CD14-positive monocyte (primary cell): ENCODE measurements around the gene CCR4. TPM values are rescaled to one million over a fixed set of nuclear protein-coding genes. Genes with fewer than 3 reads are reported as not detected.

Source experiments
- DNase-seq, 3 donors: peaks; one replicate each; pipeline ENCODE4 v3.0.0-alpha.2; 2011 to 2022
- H2AFZ ChIP-seq: 2 replicates; pipeline ENCODE4 v1.6.0; 2012; ENCODE audit warnings: mild to moderate bottlenecking, low read depth, low read length, inconsistent platforms; ENCODE audit not compliant: insufficient read depth, poor library complexity, severe bottlenecking
- H3K27ac ChIP-seq, 2 donors: 1 replicate in 1 of 2; 2 replicates in 1 of 2; pipeline ENCODE4 v1.5.1; 2012 to 2013; ENCODE audit warnings: low read length in 2 of 2, control low read depth in 1 of 2, inconsistent platforms in 1 of 2, low read depth in 1 of 2, mild to moderate bottlenecking in 1 of 2
- H3K27me3 ChIP-seq, 2 donors: one replicate each; pipeline versions ENCODE4 v1.6.0 to v1.6.1; 2011 to 2013; ENCODE audit warnings: low read length in 2 of 2; ENCODE audit not compliant: control insufficient read depth in 2 of 2, insufficient read depth in 2 of 2
- H3K36me3 ChIP-seq, 2 donors: replicated peaks in 1 of 2; 1 replicate in 1 of 2; 2 replicates in 1 of 2; pipeline versions ENCODE4 v1.5.1 to v1.6.1; 2012 to 2013; ENCODE audit warnings: low read length in 2 of 2, control low read depth in 1 of 2, inconsistent platforms in 1 of 2, mild to moderate bottlenecking in 1 of 2; ENCODE audit not compliant: insufficient read depth in 2 of 2, control insufficient read depth in 1 of 2
- H3K4me1 ChIP-seq, 2 donors: 1 replicate in 1 of 2; 2 replicates in 1 of 2; pipeline versions ENCODE4 v1.5.1 to v1.6.1; 2012 to 2013; ENCODE audit warnings: low read length in 2 of 2, control low read depth in 1 of 2, inconsistent platforms in 1 of 2, mild to moderate bottlenecking in 1 of 2, moderate library complexity in 1 of 2; ENCODE audit not compliant: insufficient read depth in 2 of 2, control insufficient read depth in 1 of 2
- H3K4me2 ChIP-seq: replicated peaks from 2 replicates; pipeline ENCODE3; 2012; ENCODE audit warnings: low read length, moderate library complexity, mild to moderate bottlenecking; ENCODE audit not compliant: poor library complexity, severe bottlenecking; ENCODE audit errors: extremely low read depth
- H3K4me3 ChIP-seq, 3 experiments: fragments of 200-600 bp in 1 of 3; sonication (generic) in 1 of 3; replicated peaks in 1 of 3; 1 replicate in 2 of 3; 2 replicates in 1 of 3; pipeline ENCODE4 v1.5.1; 2011 to 2013; ENCODE audit warnings: low read length in 3 of 3, mild to moderate bottlenecking in 3 of 3, control low read depth in 2 of 3, low read depth in 2 of 3, inconsistent platforms in 1 of 3, moderate library complexity in 1 of 3
- H3K79me2 ChIP-seq: 2 replicates; pipeline ENCODE4 v1.6.0; 2012; ENCODE audit warnings: mild to moderate bottlenecking, control low read depth, inconsistent platforms, low read length, moderate library complexity; ENCODE audit not compliant: insufficient read depth
- H3K9ac ChIP-seq: 2 replicates; pipeline ENCODE4 v1.6.0; 2017; ENCODE audit warnings: low read length, mild to moderate bottlenecking; ENCODE audit not compliant: insufficient read depth, poor library complexity, severe bottlenecking
- H3K9me3 ChIP-seq, 2 donors: replicated peaks in 1 of 2; 1 replicate in 1 of 2; 2 replicates in 1 of 2; pipeline versions ENCODE4 v1.5.1 to v1.6.1; 2012 to 2013; ENCODE audit warnings: low read length in 2 of 2, control low read depth in 1 of 2; ENCODE audit not compliant: control insufficient read depth in 1 of 2, insufficient read depth in 1 of 2
- H4K20me1 ChIP-seq: 2 replicates; pipeline ENCODE4 v1.6.0; 2012; ENCODE audit warnings: mild to moderate bottlenecking, low read length, control low read depth, moderate library complexity; ENCODE audit not compliant: insufficient read depth
- H3K27ac Mint-ChIP-seq, 7 donors: one replicate each; pipeline ENCODE4 v1.8.0; 2020; ENCODE audit warnings: mild to moderate bottlenecking in 7 of 7, mixed read lengths in 7 of 7, moderate library complexity in 6 of 7, inconsistent platforms in 2 of 7
- H3K27me3 Mint-ChIP-seq, 3 donors: one replicate each; pipeline ENCODE4 v1.8.0; 2021 to 2022; ENCODE audit warnings: low read depth in 3 of 3, mild to moderate bottlenecking in 3 of 3, mixed read lengths in 3 of 3, moderate library complexity in 3 of 3, inconsistent platforms in 1 of 3
- H3K36me3 Mint-ChIP-seq, 2 donors: one replicate each; pipeline ENCODE4 v1.8.0; 2020; ENCODE audit warnings: mixed read lengths in 2 of 2, inconsistent platforms in 1 of 2, mild to moderate bottlenecking in 1 of 2
- H3K4me1 Mint-ChIP-seq: one replicate; pipeline ENCODE4 v1.8.0; 2020; ENCODE audit warnings: mild to moderate bottlenecking, mixed read lengths
- H3K4me3 Mint-ChIP-seq, 2 donors: one replicate each; pipeline ENCODE4 v1.8.0; 2020; ENCODE audit warnings: mild to moderate bottlenecking in 2 of 2, mixed read lengths in 2 of 2, moderate library complexity in 1 of 2
- H3K9me3 Mint-ChIP-seq, 7 donors: one replicate each; pipeline ENCODE4 v1.8.0; 2020 to 2022; ENCODE audit warnings: mixed read lengths in 7 of 7, mild to moderate bottlenecking in 6 of 7, moderate library complexity in 6 of 7, inconsistent platforms in 2 of 7
- WGBS: methylation state at CpG from one replicate; pipeline ENCODE4 v1.1.5; 2013; ENCODE audit warnings: missing lambda C conversion rate; ENCODE audit not compliant: insufficient coverage; 5-methylcytosine and 5-hydroxymethylcytosine counted together
- intact Hi-C, 2 donors: fragments of 100-400 bp; cut with micrococcal nuclease; formaldehyde crosslinking; loops; one replicate each; pipeline versions ENCODE4 v1.15.0 to v1.15.1; 2023
- polyA plus RNA-seq, 3 donors: library from polyadenylated mRNA; depleted of rRNA in 1 of 3; unstranded in 2 of 3; stranded (reverse) in 1 of 3; fragments of 300-500 nt in 2 of 3; fragments of >200 nt in 1 of 3; fragmentation: Illumina TruSeq in 2 of 3; gene quantifications; 1 replicate in 2 of 3; 2 replicates in 1 of 3; pipeline ENCODE4 v1.2.3, GENCODE V29; 2012 to 2021
- TF ChIP-seq, protein P1 (sequence below): fragments of 200-600 bp; IDR thresholded peaks from one replicate; pipeline ENCODE4 v1.8.0; 2022; ENCODE audit warnings: antibody characterized with exemption, mild to moderate bottlenecking

Gene CCR4
- polyA plus RNA-seq, 3 donors: 0.04 TPM; not detected in 2

DNA sequence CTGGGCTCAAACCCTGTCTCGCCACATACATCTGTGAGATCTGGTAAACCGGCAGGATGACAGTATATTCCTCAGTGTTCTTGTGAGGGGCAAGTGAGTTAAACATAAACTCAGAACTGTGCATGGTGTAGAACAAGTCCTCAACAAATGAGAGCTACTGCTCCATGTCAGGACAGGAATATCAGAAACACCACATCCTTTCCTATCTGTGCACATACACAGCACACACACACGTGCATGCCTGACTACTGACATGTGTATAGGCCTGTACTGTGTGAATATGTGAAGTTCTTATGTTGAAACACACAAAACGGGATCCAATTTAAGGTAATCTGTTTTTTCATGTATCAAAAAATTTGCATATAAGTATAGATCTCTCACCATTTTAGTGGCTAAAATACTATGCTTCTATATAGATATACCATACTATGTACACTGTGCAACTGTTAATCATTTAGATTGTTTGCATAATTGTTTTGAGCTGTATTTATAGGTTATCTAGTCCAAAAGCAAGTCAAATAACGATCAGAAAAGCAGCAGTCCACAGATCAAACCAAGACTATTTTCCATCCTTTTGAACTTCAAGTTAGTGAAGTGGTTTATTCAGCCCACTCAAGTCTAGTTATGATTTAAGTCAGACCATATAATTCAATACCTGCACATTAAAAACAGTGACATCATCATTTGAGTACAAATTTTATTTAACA, 44.8 kb downstream of the CCR4 start:
- TF ChIP-seq, protein P1, sequence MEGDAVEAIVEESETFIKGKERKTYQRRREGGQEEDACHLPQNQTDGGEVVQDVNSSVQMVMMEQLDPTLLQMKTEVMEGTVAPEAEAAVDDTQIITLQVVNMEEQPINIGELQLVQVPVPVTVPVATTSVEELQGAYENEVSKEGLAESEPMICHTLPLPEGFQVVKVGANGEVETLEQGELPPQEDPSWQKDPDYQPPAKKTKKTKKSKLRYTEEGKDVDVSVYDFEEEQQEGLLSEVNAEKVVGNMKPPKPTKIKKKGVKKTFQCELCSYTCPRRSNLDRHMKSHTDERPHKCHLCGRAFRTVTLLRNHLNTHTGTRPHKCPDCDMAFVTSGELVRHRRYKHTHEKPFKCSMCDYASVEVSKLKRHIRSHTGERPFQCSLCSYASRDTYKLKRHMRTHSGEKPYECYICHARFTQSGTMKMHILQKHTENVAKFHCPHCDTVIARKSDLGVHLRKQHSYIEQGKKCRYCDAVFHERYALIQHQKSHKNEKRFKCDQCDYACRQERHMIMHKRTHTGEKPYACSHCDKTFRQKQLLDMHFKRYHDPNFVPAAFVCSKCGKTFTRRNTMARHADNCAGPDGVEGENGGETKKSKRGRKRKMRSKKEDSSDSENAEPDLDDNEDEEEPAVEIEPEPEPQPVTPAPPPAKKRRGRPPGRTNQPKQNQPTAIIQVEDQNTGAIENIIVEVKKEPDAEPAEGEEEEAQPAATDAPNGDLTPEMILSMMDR: no peak
- DNase-seq: no peak
- no peaks in the 10 kb centered on the region for H3K27me3 ChIP-seq
- H3K79me2 ChIP-seq: no peaks in the 10 kb centered on the region
- Mint-ChIP-seq H3K4me3 (no peak overlapping the region), H3K9me3 (no peaks in the 10 kb centered on the region), H3K36me3 (peaks cover 53 to 62% of the 10 kb centered on the region in 2 donors), H3K4me1 (peaks cover 4% of the 10 kb centered on the region), H3K27me3 (no peaks in the 10 kb centered on the region), H3K27ac (peak overlapping the region in 1 of 7 donors; percentile 35)
- 100% methylated on average over 2 of the region's 5 CpGs for WGBS
- peaks cover 39 to 62% of the 10 kb centered on the region in 2 donors for H3K36me3 ChIP-seq
- H3K4me3 ChIP-seq: no peak overlapping the region
- H2AFZ ChIP-seq: no peak overlapping the region
- H4K20me1 ChIP-seq: peaks cover 2% of the 10 kb centered on the region
- no peak overlapping the region for H3K27ac ChIP-seq
- no peak overlapping the region for H3K4me2 ChIP-seq
- intact Hi-C loops: no loop called here
- no peaks in the 10 kb centered on the region for H3K9me3 ChIP-seq
- no peaks in the 10 kb centered on the region for H3K4me1 ChIP-seq
- no peak overlapping the region for H3K9ac ChIP-seq

DNA sequence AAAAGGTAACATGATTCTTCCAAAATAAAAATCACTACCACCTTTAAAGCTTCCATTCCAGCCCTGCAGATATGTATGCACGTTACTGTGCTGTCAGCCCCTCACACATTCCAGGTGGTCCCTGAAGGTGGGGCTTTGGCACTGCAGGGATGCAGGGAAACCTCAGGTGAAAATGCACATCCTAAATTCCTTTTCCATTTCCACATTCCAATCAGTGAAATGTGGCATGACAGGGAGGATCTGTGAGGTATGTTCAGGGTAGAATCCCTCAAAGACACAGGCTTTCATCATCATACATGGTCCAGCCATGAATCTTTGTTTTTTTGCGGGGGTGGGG, 45.3 kb downstream of the CCR4 start:
- H3K4me3 ChIP-seq: no peak overlapping the region
- TF ChIP-seq, protein P1: no peak
- H3K9ac ChIP-seq: no peak overlapping the region
- no peaks in the 10 kb centered on the region for H3K9me3 Mint-ChIP-seq
- H3K4me2 ChIP-seq: no peak overlapping the region
- H3K4me3 Mint-ChIP-seq: no peak overlapping the region
- H3K27me3 Mint-ChIP-seq: no peaks in the 10 kb centered on the region
- peaks cover 41 to 67% of the 10 kb centered on the region in 2 donors for H3K36me3 ChIP-seq
- no peaks in the 10 kb centered on the region for H3K79me2 ChIP-seq
- DNase-seq: no peak
- H3K9me3 ChIP-seq: no peaks in the 10 kb centered on the region
- H2AFZ ChIP-seq: no peak overlapping the region
- intact Hi-C loops: no loop called here
- 100% methylated on average over 1 of the region's 2 CpGs for WGBS
- peaks cover 4% of the 10 kb centered on the region for H3K4me1 Mint-ChIP-seq
- no peak overlapping the region for H3K27ac ChIP-seq
- peaks cover 6% of the 10 kb centered on the region for H4K20me1 ChIP-seq
- no peaks in the 10 kb centered on the region for H3K27me3 ChIP-seq
- no peaks in the 10 kb centered on the region for H3K4me1 ChIP-seq
- peak overlapping the region in 1 of 7 donors; percentile 23 for H3K27ac Mint-ChIP-seq
- H3K36me3 Mint-ChIP-seq: peaks cover 58 to 67% of the 10 kb centered on the region in 2 donors
